HG03457 (cell line): ENCODE data around the gene TMEM154.

Source experiments
- ATAC-seq: cut with Tn5 transposase; IDR thresholded peaks from one replicate; pipeline ENCODE4 v1.9.1; 2021; ENCODE audit warnings: moderate number of reproducible peaks; ENCODE audit not compliant: unreplicated experiment

Gene TMEM154

GRCh38 chr4:152679414-152680281, at the start of gene TMEM154:
TMEM154 (minus strand) TSS chr4:152679997; CDS start chr4:152679933, 64 bp downstream.
- peak; percentile 63 for ATAC-seq

DNA sequence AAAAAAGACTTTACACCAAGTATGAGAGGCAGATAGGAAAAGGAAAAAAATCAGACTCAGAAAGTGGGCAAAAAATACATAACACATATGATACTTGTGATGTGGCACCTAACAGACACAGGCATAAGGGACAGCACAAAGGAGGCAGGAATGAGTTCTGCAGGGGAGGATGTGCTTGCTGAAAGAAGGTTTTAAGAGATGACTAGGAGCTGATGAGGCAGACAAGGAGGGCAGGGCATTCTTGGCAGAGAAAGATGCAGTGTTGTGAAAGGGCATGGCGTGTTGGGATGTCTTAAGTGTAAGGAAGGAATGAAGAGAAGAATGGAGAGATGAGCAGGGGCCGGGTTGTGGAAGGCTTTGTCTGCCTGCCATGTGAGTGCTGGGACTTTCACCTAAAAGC, 49.7 kb upstream of the TMEM154 start:
- ATAC-seq: no peak

- ATAC-seq: no peak
Measured at GRCh38 chr4:152728343-152728742, 48.5 kb upstream of the TMEM154 start.

DNA sequence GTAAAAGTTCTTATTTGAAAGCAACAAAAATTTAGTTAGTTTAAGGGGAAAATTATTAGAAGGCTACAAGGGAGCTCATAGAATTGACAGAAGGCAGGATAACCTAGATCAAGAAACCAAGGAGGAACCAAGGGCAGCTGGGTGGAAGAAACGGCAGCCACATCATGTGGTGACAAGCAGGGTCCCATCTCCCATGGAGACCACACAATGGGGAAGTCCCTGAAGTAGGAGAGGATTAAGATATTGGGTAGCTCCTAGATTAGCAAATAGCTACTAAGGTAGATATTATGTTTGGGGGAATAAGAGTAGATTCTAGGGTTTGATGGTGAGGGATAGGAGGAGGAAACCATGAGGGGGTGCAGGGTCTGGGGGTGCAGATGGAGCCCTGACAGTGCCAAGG, 48.0 kb upstream of the TMEM154 start:
- ATAC-seq: no peak

GRCh38 chr4:152724494-152724893, 44.7 kb upstream of the TMEM154 start:
- ATAC-seq: no peak

- ATAC-seq: no peak
Measured at GRCh38 chr4:152723236-152723635, 43.4 kb upstream of the TMEM154 start.

GRCh38 chr4:152719801-152720556, 40.2 kb upstream of the TMEM154 start:
- no peak for ATAC-seq

- ATAC-seq: no peak
Measured at GRCh38 chr4:152719291-152719690, 39.5 kb upstream of the TMEM154 start.

- ATAC-seq: no peak
Measured at GRCh38 chr4:152715076-152715475, 35.3 kb upstream of the TMEM154 start.

- ATAC-seq: no peak
Measured at GRCh38 chr4:152713951-152714705, 34.3 kb upstream of the TMEM154 start.

- ATAC-seq: no peak
Measured at GRCh38 chr4:152709675-152710438, 30.1 kb upstream of the TMEM154 start.

DNA sequence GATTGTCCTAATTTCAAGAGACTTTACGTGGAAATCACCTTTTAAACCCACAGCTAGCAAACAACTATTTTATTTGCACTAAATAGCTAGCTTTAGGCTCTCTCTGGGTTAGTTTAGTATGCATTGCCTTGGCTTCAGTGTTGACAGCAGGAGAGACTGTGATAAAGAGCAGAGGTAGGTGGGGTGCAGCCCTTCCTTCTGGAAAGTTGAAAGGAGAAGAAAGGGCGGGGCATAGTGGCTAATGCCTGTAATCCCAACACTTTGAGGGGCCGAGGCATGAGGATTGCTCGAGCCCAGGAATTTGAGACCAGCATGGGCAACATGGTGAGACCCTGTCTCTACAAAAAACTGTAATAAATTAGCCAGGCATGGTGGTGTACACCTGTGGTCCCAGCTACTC, 29.0 kb upstream of the TMEM154 start:
- no peak for ATAC-seq

GRCh38 chr4:152708361-152708760, 28.6 kb upstream of the TMEM154 start:
- ATAC-seq: no peak

- no peak for ATAC-seq
Measured at GRCh38 chr4:152707632-152708031, 27.8 kb upstream of the TMEM154 start.

- no peak for ATAC-seq
Measured at GRCh38 chr4:152705903-152706302, 26.1 kb upstream of the TMEM154 start.

DNA sequence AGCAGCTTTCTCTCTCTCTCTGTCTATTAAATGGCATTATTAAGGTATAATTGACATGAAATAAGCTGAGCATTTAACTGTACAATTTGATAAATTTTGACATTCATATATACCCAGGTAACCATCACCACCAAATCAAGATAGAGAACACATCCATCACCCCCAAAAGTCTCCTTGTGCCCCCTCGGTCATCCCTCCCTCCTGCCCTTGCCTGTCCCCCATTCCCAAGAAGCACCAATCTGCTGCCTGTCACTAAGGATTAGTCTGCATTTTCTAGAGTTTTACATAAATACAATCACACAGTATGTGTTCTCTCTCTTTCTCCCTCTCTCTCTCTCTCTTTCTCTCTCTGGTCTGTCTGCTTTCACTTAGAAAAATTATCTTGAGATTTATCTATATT, 25.0 kb upstream of the TMEM154 start:
- ATAC-seq: no peak

DNA sequence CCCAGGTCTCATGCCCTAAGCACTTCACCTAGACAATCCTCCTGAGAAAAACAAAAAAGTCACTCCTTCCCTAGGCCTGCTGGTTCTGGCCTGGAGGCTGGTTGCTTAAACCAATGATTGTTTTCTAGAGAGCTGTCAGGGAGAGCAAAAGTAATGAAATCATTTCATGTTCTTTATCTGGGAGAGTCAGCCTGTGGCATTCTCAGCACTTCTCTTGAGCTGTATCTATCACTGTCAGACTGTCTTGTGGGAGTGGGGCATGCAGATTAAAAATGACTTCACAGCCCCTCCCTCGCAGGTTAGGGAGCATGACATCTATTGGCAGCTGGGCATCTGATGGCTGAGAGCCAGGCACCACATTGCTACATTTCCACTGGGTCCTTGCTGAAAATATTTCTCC, 20.4 kb upstream of the TMEM154 start:
- no peak for ATAC-seq

DNA sequence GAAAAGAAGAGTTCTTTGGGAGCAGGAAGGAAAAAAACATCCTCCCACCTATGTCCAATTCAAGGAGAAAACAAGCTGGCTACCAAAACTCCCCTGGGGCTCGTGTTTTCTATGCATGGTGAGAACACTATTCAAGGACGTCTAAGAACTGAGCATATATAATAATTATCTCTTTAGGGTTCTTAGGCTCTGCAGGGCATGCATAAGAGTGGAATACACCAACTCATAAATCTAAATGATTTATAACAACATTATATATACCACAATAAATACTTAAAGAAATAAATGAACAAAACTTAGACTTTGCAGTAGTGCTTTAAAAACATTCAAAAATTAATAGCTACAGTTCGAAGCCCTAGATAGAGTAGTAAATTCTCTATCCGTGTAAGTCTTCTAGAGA, 19.5 kb upstream of the TMEM154 start:
- no peak for ATAC-seq

- ATAC-seq: no peak
Measured at GRCh38 chr4:152698089-152698499, 18.3 kb upstream of the TMEM154 start.

DNA sequence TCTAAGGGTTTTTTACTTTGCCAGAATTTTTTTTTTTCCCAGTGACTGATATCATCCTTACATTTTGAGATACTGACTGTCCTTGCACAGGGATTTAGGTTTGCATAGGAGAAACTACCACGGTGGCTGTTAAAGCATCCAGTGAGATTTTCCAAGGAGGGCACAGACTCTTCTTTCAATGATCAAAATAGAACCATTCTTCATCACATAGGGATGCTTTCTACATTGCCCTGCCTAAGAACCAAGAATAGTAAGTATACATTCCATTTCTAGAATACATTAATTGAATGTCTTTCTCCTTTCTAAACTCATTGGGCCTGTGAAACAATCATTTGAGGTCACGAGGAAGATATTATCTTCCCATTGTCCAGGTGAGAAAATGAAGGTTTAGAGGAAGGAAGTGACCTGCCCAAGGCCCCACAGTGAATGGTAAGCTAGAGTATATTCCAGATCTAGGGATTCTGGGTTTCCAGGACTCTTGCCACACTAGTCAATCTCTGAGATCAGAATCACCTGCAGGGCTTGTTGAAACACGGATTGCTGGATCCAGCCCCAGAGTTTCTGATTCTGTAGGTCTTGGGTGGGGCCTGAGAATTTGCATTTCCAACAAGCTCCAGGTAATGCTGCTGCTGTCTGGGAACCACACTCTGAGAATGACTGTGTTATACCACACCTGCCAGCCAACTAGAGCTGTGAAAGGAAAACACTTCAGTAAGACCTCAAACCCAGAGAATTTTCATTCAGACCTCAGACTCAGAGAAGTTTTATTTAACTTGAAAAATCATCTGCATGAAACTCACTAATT, 17.7 kb upstream of the TMEM154 start:
- no peak for ATAC-seq
